ENCODE data around the gene FNDC3B. TPM values are rescaled to one million over a fixed set of nuclear protein-coding genes. Genes with fewer than 3 reads are reported as not detected.
A peak's percentile ranks its signal among the peaks of the same experiment; 100 is the strongest.
"Not testable (repeated sequence)": the region's sequence is repeated elsewhere in the genome, so short reads cannot be mapped to it uniquely, and the experiment has no call there.

The FNDC3B gene
- total RNA-seq, 1 donor from 2014 or later: 14.7 TPM

DNA sequence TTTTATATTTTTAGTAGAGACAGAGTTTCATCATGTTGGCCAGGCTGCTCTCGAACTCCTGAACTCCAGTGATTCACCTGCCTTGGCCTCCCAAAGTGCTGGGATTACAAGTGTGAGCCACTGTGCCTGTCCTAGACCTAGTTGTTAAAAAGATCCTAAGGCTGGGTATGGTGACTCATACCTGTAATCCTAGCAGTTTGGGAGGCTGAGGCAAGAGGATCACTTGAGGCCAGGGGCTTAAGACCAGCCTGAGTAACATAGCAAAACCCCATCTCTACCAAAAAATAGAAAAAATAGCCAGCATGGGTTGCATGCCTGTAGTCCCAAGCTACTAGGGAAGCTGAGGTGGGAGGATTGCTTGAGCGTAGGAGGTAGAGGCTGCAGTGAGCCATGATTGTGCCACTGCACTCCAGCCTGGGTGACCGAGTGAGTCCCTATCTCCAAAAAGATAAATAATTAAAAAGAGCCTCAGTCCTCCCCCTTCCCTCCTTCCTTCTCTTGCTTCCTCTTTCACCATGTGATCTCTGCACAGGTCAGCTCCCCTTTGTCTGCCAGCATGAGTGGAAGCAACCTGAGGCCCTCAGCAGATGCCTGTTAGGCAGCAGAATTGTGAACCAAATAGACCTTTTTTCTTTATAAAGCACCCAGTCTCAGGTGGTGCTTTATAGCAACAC, 9.8 kb upstream of the FNDC3B start:
- no peak for DNase-seq (ENCODE audit: low spot score in 2 of 2)
- FAIRE-seq: no peak

DNA sequence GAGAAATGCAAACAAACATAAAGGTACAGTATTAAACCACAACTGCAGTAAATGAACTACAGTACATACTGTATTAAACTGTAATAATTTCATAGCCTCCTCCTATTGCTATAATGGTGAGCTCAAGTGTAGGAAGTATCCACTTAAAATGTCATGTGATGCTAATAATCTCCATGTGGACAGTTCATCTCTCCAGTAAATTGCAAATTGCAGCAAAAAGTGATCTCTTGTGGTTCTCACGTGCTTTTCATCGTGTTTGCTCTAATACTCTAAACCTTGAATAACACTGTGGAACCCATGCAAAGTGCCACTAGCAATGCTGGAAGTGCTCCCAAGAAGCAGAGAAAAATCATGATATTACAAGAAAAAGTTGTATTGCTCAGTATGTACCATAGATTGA, 9.2 kb upstream of the FNDC3B start:
- FAIRE-seq (no peak), DNase-seq (ENCODE audit: low spot score in 2 of 2) (no peak)

DNA sequence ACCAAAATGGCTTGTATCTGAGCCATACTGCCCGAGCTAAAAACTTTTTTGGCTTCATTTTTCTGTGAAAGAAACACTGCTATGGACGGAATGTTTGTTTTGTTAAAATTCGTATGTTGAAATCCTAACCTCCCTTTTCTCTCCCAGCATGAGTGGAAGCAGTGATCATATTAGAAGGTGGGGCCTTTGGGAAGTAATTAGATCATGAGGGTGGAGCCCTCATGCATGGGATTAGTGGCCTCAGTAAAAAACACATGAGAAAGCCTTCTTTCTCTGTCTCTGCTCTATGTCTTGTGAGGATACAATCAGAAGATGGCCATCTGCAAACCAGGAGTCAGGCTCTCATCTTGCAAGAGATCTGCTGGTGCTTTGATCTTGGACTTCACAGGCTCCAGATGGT, 7.4 kb upstream of the FNDC3B start:
- FAIRE-seq: no peak
- DNase-seq (ENCODE audit: low spot score in 2 of 2): no peak

DNA sequence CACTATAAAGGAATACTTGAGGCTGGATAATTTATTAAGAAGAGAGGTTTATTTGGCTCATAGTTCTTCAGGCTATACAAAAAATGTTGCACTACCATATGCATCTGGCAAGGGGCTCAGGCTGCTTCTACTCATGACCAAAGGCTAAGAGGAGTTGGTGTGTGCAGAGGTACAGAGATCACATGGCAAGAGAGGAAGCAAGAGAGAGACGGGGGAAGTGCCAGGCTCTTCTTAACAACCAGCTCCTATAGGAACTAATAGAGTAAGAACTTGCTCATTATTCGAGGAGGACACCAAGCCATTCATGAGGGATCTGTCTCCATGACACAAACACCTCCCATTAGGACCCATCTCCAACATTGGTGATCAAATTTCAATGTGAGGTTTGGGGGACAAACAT, 6.0 kb upstream of the FNDC3B start:
- no peak for FAIRE-seq
- DNase-seq (ENCODE audit: low spot score in 2 of 2): no peak

DNA sequence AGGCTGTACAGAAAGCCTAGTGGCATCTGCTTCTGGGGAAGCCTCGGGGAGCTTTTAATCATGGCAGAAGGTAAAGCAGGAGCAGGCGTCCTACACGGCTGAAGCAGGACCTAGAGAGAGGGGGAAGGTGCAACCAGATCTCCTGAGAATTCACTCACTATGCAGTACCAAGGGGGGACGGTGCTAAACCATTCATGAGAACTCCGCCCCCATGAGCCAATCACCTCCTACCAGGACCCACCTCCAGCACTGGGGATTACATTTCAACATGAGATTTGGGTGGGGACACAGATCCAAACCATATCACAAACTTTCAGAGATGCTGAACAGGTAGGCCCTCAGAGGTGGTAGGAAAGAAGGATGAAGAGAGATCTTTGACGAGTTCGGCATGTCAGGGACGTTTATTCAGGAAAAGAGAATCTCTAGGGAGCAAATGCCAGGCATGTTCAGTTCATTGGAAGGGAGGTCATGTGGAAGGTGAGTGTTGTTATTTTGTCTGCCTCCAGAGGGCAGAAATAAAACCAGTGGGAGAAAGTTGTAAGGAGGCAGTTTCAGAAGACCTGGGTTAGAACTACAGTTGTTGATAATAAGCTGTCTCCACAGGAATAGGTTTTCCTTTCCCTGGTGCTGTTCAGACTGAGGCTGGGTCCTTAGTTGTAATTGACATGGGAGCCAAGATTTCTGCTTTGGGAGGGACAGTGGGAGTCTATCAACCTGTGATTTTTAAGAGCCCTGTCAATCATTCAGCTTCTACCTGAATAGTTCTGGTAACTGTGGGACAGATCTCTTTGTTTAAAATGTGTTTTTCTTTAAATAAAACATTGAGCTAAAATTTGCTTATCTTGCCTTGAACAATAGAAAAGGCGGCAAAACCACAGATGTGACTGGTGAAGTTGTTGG, 4.3 kb upstream of the FNDC3B start:
- no peak for DNase-seq (ENCODE audit: low spot score in 2 of 2)

DNA sequence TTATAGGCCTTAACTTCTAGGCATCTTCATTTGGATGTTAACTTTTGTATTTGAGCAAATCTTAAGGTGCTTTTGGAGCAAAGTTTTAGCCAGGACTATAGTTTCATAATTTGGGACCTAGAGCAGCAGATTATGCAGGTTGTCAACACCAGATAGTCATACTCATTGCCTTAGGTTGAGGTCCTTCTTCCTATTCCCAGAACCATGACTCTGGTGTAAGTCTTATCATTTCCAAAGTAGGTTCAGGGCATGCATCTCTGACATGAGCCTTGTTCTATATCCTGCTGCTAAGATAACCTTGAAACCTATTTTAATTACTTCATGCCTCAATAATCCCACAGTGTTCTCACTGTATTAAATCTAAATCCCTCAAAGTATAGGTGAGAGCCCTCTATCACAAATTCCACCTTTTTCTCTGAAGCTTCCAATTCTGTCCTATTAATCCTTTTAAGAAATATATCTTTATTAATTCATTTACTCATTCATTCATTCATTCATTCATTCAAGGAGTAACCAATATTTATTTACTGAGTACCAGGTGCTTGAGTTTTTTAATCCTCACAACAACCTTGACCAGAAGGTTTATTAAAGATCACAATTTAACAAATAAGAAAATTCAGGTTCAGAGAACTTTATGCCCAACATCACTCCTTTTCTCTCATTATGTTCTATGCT, 2.7 kb upstream of the FNDC3B start:
- no peak for FAIRE-seq
- DNase-seq (ENCODE audit: low spot score in 2 of 2): no peak

More for the DNA sequence above, 4.3 kb upstream of the FNDC3B start:
- FAIRE-seq: no peak

DNA sequence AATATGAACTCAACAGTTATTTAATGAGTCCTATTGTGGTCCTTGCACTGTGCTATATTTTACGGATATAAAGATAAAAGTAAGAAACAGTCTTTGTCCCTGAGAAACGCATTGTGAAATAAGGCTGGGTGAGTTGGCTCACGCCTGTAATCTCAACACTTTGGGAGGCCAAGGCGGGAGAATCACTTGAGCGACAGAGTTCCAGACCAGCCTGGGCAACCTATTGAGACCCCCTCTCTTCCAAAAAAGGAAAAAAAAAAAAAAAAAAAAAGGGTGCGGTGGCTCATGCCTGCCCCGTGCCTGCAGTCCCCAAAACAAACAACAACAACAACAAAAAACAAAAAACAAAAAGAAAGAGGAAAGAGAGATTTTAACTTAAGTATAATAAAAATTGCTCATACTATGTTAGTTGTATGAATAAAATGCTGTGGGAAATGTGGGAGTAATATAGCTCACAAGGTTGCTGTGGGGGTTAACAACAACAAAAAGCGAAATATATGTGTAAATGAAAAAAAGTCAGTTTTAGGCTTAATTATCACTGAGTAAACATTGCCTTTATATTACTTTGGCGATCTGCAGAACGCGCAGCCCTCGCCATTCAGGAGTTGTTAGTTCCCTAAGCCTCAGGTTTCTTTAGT, 461 bp upstream of the FNDC3B start:
- DNase-seq (ENCODE audit: low spot score in 2 of 2): no peak
- FAIRE-seq: no peak

DNA sequence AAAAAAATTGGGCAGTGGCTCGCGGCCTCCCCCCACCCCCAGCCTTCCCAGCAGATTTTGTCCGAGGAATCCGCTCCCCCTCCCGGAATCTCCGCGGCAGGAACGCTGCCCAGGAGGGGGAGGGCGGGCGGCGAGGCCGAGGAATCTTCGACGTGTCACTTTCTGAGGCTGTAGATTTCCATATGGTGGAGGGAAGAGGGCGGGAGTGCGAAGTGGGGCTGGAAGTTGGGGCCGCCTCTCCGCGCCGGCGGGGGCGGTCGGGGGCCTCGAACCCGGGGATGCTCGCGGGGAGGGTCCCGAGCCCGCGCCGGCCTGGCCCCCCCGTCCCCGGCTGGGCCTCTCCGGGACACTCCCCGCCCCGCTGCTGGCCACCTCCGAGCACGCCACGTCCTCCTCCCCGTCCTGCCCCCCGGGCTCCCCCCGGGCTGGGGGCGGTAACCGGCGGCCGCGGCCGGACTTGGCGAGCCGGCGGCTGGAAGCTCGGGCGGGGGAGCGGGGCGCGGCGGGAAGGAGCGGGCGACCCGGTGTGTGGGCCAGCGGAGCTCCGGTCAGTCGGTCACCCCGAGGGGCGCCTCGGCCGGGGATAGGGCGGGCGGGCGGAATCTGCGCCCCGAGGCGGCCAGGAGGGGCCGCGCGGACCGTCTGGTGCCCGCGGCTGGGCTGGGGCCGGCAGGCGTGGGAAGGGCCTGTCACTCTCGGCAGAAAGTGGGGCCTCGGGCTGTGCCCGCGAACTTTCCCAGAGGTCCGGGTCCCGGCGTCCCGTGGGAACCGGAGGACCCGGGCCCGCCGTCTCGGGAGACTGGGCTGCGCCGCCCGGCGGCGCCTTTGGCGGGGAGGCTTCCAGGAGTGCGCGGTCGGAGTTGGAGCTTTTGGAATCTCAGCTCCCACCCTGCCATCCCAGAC, 951 bp downstream of the FNDC3B start:
- FAIRE-seq (no peak), DNase-seq (ENCODE audit: low spot score in 2 of 2) (peak; percentile 77 to 80)

DNA sequence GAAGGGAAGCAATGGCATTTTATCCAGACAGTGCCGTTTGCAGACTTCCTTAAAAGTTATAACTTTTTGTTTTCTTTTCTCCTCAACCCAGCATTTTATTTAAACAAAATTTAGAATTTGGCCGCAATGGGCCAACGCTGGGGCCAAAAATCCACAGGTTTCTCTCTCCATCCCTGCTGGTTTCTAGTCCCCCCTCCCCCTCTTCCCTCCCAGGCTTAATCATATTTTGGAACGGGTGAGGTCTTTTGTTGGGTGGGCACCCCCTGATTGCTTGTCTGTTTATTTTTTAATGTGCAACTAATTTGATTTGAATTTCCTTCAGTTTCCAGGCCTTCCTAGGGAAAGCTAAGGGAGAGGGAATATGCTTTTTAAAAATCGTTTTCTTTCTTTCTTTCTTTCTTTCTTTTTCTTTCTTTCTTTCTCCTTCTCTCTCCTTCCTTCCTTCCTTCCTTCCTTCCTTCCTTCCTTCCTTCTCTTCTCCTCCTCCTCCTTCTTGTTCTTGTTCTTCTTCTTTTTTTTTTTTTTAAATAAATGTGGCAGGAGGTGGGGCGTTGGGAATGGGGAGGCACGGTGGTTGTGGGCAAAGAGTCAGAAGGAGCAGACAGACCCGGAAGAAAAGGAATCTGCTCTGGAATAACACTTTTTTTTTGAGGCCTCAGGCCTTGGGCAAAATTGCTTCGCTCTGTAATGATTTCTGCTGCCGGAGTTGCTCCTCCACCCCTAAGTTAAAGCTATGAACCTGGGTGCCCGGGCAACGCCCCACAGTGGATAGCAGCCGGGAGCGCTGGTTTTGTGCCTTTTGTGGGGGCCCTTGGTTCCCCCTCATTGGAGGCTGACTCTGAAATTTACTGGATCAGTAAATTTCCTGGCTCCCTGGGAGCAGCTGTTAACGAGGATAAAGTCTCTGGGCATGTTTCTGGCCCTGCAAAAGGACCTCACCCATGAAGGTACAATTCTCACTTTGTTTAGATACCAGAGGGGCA, 1.9 kb downstream of the FNDC3B start:
- FAIRE-seq (no peak), DNase-seq (ENCODE audit: low spot score in 2 of 2) (no peak)

DNA sequence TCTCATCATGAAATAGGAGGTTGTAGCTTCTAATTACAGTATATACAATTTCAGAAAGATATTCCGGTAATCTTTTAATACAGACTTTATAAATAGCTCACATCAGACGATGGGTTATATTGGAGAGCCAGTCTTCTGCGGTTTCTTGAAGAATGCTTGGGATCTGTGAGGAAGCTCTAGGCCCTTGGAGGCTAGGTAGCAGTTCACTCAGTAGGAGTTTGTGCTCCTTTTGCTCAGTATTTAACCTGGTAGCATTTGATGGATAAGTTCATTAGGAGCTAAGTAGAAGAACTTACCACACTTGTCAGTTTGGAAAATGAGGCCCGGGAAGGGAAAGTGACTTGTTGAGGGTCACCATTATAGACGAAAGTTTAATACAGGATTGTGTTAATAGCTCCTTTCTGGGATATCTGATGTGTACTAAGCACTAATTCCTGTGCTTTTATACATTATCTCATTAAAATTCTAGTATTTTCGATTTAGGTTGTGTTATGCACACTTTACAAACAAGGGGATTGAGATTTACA, 2.8 kb downstream of the FNDC3B start:
- FAIRE-seq: no peak

DNA sequence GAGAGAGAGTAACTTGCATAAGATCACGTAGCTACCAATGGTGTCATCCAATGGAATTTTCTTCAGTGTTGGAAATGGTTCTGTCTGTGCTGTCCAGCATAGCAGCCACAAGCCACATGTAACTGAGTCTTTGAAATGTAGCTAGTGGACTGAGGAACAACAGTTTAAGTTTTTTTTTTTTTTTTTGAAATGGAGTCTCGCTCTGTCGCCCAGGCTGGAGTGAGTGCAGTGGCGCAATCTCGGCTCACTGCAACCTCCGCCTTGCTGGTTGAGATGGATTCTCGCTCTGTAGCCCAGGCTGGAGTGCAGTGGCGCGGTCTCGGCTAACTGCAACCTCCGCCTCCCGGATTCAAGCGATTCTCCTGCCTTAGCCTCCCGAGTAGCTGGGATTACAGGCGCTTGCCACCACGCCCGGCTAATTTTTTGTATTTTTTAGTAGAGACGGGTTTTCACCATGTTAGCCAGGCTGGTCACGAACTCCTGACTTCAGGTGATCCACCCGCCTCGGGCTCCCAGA, 3.3 kb downstream of the FNDC3B start:
- not testable (repeated sequence) for DNase-seq (ENCODE audit: low spot score in 2 of 2); FAIRE-seq

More for the DNA sequence above, 2.8 kb downstream of the FNDC3B start:
- DNase-seq (ENCODE audit: low spot score in 2 of 2): no peak

DNA sequence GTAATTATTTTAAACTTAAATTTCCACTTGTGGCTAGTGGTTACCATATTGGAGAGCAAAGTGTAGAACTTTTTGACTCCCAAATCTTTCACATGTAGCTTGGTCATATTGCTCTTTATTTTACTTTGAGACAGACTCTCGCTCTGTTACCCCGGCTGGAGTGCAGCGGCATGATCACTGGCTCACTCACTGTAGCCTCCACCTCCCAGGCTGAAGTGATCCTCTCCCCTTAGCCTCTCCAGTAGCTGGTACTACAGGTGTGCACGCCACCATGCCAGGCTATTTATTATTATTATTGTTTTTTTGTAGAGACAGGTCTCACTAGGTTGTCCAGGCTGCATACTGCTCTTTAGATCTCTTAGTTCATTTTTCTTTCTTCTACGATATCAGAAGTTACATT, 3.9 kb downstream of the FNDC3B start:
- FAIRE-seq (no peak), DNase-seq (ENCODE audit: low spot score in 2 of 2) (no peak)

DNA sequence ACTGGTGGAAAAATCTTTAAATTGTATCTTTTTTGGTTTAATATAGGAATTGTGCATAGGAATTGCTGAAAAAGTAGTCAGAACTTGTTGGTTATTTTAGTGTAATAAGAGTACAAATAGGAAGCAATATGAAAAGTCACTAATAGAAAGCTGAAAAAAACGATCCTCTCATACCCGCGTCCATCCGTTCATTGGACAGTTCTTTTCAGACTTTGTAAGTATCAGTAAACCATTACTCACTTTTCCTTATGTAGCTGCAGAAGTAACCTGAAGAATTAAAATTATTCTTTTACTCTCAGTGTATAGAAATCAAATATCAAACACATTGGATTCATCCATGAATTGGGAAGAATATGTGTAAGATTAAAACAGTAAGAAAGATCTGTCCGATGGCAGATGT, 4.4 kb downstream of the FNDC3B start:
- FAIRE-seq (no peak), DNase-seq (ENCODE audit: low spot score in 2 of 2) (no peak)

DNA sequence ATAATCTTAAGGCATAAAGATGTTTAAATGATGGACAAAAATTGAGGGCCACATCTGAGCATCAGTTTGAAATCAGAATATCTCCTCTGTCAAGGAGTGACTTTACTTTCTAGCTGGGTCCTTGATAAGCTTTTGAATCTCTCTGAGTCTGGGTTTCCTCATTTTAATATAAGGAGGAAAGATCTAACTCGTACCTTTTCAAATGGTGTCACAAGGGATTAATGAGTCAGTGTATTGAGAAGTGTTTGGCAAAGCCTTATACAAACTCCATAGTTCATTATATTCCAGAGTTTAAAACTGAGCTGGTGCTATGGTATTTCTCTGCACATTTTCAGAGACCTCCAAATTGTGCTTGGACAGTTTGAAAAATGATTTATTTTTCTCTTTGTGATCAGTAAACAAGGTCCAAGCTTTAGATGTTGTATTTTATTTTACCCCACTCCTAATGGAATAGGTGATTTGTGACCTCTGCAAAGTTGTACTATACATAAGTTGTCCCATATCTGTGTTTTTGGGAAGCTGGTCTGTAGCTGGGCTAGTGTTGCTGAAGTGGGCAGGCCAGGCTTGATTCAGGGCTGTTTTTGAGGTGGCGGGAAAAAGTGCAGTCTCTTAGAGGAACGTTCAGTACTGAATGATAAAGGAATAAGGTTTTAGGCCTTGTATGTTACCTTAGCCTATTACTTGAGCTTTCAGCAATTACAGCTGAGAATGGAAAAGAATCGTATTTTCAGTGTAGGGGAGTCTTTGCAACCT, 5.6 kb downstream of the FNDC3B start:
- FAIRE-seq (no peak), DNase-seq (ENCODE audit: low spot score in 2 of 2) (no peak)

DNA sequence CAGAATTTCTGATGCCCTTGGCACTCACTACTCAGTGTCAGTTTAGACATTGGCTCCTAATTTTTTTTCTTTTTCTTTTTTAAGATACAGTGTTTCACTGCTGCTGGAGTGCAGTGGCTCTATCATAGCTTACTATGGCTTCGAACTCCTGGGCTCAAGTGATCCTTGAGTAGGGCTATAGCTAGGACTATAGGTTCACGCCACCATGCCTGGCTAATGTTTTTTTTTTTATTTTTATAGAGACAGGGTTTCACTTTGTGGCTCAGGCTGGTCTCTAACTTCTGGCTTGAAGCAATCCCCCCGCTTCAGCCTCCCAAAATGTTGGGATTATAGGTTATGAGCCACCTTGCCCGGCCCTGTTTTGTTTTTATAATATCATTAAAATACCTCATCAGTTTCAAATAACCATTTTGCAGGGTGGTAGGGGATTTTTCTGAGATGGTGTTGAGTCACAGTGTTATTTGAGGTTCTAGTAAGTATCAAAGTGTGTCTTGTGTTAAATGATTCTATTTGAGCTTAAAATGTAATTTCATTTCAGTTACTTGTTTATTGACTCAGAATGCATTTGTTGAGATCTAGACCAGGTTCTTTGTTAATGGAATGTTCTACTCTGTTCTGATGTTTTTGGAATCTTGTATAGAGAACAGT, 7.0 kb downstream of the FNDC3B start:
- FAIRE-seq (no peak), DNase-seq (ENCODE audit: low spot score in 2 of 2) (no peak)

DNA sequence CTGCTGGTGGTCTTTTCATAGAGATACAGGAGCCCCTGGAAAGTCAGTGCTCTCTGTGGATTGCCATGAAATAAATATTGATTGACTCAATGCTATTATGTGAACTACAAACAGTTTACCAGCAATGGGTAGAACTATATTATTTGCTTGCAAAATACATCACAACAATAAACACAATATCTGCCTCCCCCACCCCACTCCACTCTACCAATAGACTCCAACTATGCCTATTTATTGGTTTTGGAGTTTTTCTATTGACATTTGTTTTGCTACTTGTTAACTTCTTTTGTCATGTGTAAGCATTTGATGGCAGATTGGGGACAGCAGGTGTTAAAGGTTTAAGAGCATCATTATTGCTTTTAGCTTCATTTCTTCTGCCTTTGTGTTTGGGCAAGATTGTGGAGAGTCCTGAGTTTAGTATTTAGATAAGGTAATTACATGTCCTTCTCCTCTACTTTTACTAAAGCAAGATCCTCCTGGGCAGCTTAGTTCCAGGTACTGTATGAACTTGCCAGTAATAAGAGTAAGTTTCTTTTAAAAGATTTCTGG, 8.3 kb downstream of the FNDC3B start:
- no peak for FAIRE-seq
- no peak for DNase-seq (ENCODE audit: low spot score in 2 of 2)

DNA sequence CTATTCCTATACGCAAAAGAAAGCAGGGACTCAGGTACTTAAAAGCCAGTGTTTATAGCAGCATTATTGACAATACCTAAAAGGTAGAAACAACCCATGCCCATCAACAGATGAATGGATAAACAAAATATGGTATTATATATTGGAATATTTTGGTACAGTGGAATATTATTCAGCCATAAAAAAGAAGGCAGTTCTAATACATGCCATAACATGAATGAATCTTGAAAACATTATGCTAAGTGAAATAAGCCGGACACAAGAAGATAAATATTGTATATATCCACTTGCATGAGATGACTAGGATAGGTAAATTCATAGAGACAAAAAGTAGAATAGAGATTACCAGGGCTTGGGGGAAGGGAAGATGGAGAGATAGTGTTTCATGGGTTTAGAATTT, 9.2 kb downstream of the FNDC3B start:
- DNase-seq (ENCODE audit: low spot score in 2 of 2): no peak
- FAIRE-seq: no peak

Measured in frontal cortex (tissue), 4 donors.